ENCODE data around the gene NAP1L4.

Gene NAP1L4

DNA sequence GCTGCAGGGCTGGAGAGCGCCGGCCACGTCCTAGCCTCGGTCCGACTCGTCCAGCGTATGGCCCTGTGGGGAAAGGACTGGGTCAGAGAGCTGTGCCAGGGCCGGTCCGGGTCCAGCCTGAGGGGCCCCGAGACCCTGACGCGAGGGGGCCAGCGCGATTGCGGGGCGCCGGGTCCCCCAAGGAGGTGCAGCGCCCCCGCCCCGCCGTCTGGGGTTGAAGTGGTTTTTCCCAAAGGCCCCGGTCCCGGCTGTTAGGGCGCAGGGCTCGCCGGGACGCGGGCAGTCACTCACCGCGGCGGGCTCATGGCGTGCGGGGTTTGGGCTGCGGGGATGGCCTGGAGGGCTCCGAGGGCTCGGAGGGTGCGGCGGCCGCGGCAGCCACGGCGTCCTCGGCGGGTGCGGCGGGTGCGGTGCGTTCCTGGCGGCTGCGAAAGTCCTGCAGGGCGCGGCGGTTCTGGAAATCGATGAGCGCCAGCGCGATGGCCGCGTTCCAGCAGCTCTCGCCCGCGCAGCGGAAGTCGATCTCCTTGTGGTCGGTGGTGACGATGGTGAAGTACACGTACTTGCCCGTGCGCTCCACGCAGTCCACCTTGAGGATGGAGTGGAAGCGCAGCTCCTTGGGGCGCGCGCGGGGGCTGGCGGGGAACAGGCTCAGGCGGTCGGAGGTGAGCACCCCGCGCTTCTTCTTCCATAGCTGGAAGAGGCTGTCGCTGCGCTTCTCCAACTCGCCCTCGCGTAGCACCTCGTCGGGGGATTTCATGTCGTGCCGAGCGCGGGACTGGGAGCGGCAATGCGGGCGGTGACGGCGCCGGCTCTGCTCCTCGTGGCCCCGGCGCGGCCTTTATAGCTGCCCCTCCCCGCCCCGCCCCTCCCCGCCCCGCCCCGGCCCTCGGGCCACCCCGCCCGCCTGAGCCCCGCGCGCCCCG, 63.3 kb downstream of the NAP1L4 start, which contains the start of gene PHLDA2:
Gene PHLDA2, minus strand, starts transcription at position 816 of the 926 bp plus-strand sequence. Its CDS starts 56 bp downstream, at position 760.
- TF ChIP-seq CTCF (IDR thresholded peaks at IDR 0.05; ENCODE audit: low read depth, low read length): no peak
- DNase-seq (ENCODE audit: extremely low read depth, low read depth): peak; percentile 39

GRCh38 chr11:2927851-2928604, 64.1 kb downstream of the NAP1L4 start:
- TF ChIP-seq CTCF (IDR thresholded peaks at IDR 0.05; ENCODE audit: low read depth, low read length): no peak
- no peak for DNase-seq (ENCODE audit: extremely low read depth, low read depth)

GRCh38 chr11:2927121-2927800, 64.9 kb downstream of the NAP1L4 start:
- no peak for DNase-seq (ENCODE audit: extremely low read depth, low read depth)
- TF ChIP-seq CTCF (IDR thresholded peaks at IDR 0.05; ENCODE audit: low read depth, low read length): no peak

DNA sequence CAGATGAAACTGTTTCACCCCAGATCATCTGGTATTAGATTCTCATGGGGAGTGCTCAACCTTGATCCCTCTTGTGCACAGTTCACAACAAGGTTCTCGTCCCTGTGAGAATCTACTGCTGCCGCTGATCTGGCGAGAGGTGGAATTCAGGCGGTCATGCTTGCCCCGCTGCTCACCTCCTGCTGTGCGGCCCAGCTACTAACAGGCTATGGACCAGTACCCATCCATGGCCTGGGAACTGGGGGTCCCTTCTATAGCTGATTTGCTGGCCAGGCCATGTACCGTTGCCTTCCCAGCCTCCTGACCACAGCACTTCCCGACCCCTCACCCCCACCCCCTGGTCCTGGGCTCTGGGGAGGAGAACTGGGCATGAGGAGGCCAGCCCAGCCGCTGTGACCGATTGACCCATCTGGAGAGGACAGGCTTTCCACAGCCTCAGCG, 65.5 kb downstream of the NAP1L4 start:
- DNase-seq (ENCODE audit: extremely low read depth, low read depth): no peak
- no peak for TF ChIP-seq CTCF (IDR thresholded peaks at IDR 0.05; ENCODE audit: low read depth, low read length)

DNA sequence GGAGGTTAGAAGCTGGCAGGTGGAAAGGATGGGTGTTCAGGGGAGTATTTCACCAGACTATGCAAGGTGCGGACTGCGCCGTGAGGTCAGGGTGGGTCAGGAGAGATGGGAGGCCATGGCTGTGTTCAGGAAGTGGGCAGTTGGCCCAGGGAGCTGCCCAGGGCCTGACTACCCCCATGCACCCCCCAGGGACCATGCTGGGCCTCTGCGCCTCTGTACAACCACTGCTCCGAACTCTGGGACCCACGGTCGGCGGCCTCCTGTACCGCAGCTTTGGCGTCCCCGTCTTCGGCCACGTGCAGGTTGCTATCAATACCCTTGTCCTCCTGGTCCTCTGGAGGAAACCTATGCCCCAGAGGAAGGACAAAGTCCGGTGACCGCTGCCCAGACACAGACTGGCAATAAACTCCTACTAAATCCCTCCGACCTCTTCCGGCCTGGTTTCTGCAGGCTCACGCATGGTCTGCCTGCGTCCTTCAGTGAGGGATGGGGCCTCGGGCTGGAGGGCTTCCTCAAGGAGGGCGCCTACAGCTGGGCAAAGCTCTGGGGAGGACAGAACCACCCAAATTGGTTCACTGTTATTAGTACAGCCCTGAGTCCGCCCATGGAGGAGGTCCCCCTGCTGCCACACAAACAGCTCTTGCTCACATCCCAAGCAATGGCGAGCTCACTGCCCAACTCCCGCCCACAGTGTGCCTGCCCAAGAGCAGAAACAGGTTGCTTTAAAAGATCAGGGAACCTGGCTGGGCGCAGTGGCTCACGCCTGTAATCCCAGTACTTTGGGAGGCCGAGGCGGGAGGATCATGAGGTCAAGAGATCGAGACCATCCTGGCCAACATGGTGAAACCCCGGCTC, 67.1 kb downstream of the NAP1L4 start:
- DNase-seq (ENCODE audit: extremely low read depth, low read depth): no peak
- no peak for TF ChIP-seq CTCF (IDR thresholded peaks at IDR 0.05; ENCODE audit: low read depth, low read length)

DNA sequence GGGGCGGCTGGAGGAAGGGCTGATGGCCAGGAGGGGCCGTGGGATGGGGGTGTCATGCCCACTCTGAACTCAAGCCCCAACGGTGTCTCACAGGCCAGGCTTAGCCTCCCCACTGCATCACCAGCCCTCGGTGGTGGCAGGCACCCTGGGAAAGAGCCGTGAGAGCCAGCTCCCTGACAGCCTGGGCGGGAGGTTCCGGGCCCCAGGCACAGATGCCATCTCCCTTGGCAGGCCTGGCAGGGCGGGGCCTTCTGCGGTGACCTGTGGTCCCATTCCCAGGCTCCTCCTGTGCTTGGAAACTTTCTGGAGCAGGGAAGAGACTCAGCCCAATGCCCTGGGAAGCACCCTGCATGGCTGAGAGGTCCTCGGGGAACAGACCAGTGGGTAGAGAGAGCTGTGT, 67.7 kb downstream of the NAP1L4 start:
- DNase-seq (ENCODE audit: extremely low read depth, low read depth): no peak
- no peak for TF ChIP-seq CTCF (IDR thresholded peaks at IDR 0.05; ENCODE audit: low read depth, low read length)

Data from AG09319 (cell line).